GM12878 (cell line): ENCODE data around the gene TAMALIN. TPM values are rescaled to one million over a fixed set of nuclear protein-coding genes. Genes with fewer than 3 reads are reported as not detected.

Experiments
- EGR1 ChIP-seq, 2 experiments: IDR thresholded peaks; 1 replicate in 1 of 2; 2 replicates in 1 of 2; pipeline ENCODE4 v1.6.1; 2011 to 2012; ENCODE audit warnings: low read depth in 2 of 2, low read length in 2 of 2, borderline replicate concordance in 1 of 2, mild to moderate bottlenecking in 1 of 2, moderate library complexity in 1 of 2
- GABPA ChIP-seq: IDR thresholded peaks from 2 replicates; pipeline ENCODE4 v1.6.1; 2014; ENCODE audit warnings: antibody characterized with exemption, low read depth, mild to moderate bottlenecking, inconsistent platforms
- IKZF2 ChIP-seq, 2 experiments: fragments of 450-650 bp; IDR thresholded peaks; 2 replicates each; pipeline ENCODE4 v1.6.1; 2017; ENCODE audit warnings: mild to moderate bottlenecking in 2 of 2, moderate library complexity in 2 of 2
- MYC ChIP-seq: IDR thresholded peaks from 2 replicates; pipeline ENCODE4 v1.6.1; 2011; ENCODE audit warnings: mild to moderate bottlenecking, low read length, moderate library complexity, inconsistent platforms; ENCODE audit not compliant: insufficient read depth, insufficient replicate concordance, insufficient read length, severe bottlenecking
- NFYB ChIP-seq: IDR thresholded peaks from 2 replicates; pipeline ENCODE4 v1.6.1; 2011; ENCODE audit warnings: low read depth, mild to moderate bottlenecking, low read length, improper control_type of control experiment, moderate library complexity; ENCODE audit not compliant: insufficient read depth
- NR2F1 ChIP-seq: fragments of 450-650 bp; conservative IDR thresholded peaks from 2 replicates; pipeline ENCODE4 v1.6.1; 2017; ENCODE audit warnings: mild to moderate bottlenecking
- SMARCA5 ChIP-seq: fragments of 450-650 bp; IDR thresholded peaks from 2 replicates; pipeline ENCODE4 v1.6.1; 2017; ENCODE audit warnings: mild to moderate bottlenecking
- ZBED1 ChIP-seq: IDR thresholded peaks from 2 replicates; pipeline ENCODE4 v1.6.1; 2016; ENCODE audit warnings: borderline replicate concordance
- polyA plus RNA-seq, 11 experiments: library from polyadenylated mRNA; depleted of rRNA in 4 of 11; unstranded in 6 of 11; stranded (reverse) in 5 of 11; fragments of >200 nt; fragmentation: Nextera tagmentation in 4 of 11; fragmentation: Illumina TruSeq in 1 of 11; extraction: Ambion mirVana in 4 of 11; extraction: Trizol in 1 of 11; gene quantifications; 1 replicate in 1 of 11; 2 replicates in 10 of 11; pipeline versions ENCODE4 v1.2.1 to v1.2.3, GENCODE V29; 2011 to 2016; ENCODE audit warnings: inconsistent platforms in 2 of 11, missing spikeins in 2 of 11, low read depth in 1 of 11
- total RNA-seq, 4 experiments: library from RNA; depleted of rRNA in 3 of 4; stranded (reverse); fragments of >200 nt in 3 of 4; fragmentation: Illumina TruSeq in 1 of 4; extraction: Trizol in 1 of 4; gene quantifications; 2 replicates each; pipeline versions ENCODE4 v1.2.1 to v1.2.3, GENCODE V29; 2013 to 2021
- TF ChIP-seq, protein P1 (sequence below): fragments of 450-650 bp; IDR thresholded peaks from 2 replicates; pipeline ENCODE4 v1.6.1; 2018; ENCODE audit warnings: mild to moderate bottlenecking, low read depth, moderate library complexity; ENCODE audit not compliant: partially characterized antibody
- TF ChIP-seq, protein P2 (sequence below): IDR thresholded peaks from 2 replicates; pipeline ENCODE4 v1.6.1; 2011; ENCODE audit warnings: low read depth, low read length, improper control_type of control experiment, borderline replicate concordance

TAMALIN gene
- total and polyA plus RNA-seq, 10 of the 15 experiments (the other 5 are each of a cell fraction or from before 2014, with no cell fraction given): 0.09 to 0.58 (median 0.19) TPM; not detected in 4

DNA sequence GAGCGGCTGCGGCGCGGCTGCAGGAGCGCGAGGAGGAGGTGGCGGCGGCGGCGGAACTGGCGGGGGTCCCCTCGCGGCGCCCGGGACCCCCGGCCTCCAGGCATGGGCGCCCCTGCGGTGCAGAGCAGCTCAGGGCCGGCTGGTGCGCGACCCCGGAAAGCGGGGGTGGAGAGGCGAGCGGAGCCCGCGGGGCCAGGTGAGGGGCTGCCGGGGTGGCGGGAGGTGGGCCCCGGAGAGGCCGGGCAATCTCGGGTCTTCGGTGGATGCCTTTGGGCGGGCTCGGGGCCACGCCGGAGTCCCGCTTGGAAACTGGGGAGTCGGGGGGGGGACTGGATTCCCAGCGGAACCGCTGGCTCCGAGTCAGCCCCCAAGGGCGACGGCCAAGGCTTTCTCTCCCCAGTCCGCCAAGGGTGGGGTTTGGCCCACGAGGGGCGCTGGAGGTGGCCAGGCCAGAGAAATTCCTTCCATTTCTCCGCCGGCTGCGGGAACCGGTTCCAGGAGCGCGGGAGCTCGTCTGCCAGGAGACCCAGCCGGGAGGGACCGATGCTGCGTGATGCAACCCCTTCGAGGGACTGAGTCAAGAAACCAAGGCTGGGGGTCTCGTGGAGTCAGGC is 30.6 kb downstream of the TAMALIN start (continued):
- TF ChIP-seq, protein P1, sequence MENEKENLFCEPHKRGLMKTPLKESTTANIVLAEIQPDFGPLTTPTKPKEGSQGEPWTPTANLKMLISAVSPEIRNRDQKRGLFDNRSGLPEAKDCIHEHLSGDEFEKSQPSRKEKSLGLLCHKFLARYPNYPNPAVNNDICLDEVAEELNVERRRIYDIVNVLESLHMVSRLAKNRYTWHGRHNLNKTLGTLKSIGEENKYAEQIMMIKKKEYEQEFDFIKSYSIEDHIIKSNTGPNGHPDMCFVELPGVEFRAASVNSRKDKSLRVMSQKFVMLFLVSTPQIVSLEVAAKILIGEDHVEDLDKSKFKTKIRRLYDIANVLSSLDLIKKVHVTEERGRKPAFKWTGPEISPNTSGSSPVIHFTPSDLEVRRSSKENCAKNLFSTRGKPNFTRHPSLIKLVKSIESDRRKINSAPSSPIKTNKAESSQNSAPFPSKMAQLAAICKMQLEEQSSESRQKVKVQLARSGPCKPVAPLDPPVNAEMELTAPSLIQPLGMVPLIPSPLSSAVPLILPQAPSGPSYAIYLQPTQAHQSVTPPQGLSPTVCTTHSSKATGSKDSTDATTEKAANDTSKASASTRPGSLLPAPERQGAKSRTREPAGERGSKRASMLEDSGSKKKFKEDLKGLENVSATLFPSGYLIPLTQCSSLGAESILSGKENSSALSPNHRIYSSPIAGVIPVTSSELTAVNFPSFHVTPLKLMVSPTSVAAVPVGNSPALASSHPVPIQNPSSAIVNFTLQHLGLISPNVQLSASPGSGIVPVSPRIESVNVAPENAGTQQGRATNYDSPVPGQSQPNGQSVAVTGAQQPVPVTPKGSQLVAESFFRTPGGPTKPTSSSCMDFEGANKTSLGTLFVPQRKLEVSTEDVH: no peak
- TF ChIP-seq NFYB (no peak), GABPA (no peak), IKZF2 (IDR thresholded peaks at IDR 0.05) (0 out of 4 replicates have a peak, but pooled peaks of 1 of the 2 experiments have one; percentile 11), ZBED1 (no peak), NR2F1 (0 out of 2 replicates have a peak, but pooled peaks have one; percentile 21), MYC (no peak), SMARCA5 (no peak), EGR1 (IDR thresholded peaks at IDR 0.05; ENCODE audit: borderline replicate concordance in 1 of 2, low read depth in 2 of 2, low read length in 2 of 2) (peak in 1 of 2 experiments; percentile 69; a peak in 2 of 3 replicates)
- TF ChIP-seq, protein P2, sequence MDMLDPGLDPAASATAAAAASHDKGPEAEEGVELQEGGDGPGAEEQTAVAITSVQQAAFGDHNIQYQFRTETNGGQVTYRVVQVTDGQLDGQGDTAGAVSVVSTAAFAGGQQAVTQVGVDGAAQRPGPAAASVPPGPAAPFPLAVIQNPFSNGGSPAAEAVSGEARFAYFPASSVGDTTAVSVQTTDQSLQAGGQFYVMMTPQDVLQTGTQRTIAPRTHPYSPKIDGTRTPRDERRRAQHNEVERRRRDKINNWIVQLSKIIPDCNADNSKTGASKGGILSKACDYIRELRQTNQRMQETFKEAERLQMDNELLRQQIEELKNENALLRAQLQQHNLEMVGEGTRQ: no peak
- TF ChIP-seq, all 136 proteins: peak for 4
